GM06990 (cell line): Measurements from ENCODE around the gene CYB561D2.

ENCODE experiments used
- DNase-seq: peaks from one replicate; pipeline ENCODE4 v3.0.0-alpha.2; 2011; ENCODE audit not compliant: insufficient read length; ENCODE audit errors: extremely low read depth
- H3K27me3 ChIP-seq: replicated peaks from 2 replicates; pipeline ENCODE4 v1.6.0; 2011; ENCODE audit warnings: low read length; ENCODE audit not compliant: control insufficient read depth, insufficient read depth
- H3K36me3 ChIP-seq: 2 replicates; pipeline ENCODE4 v1.5.1; 2011; ENCODE audit warnings: low read length; ENCODE audit not compliant: control insufficient read depth, insufficient read depth
- H3K4me3 ChIP-seq: replicated peaks from 2 replicates; pipeline ENCODE4 v1.5.1; 2011; ENCODE audit warnings: low read depth, mild to moderate bottlenecking, control low read depth, low read length
- CTCF ChIP-seq: IDR thresholded peaks from 2 replicates; pipeline ENCODE4 v1.5.1; 2011; ENCODE audit warnings: low read length, control low read depth, mild to moderate bottlenecking, inconsistent platforms; ENCODE audit not compliant: insufficient read depth, poor library complexity, severe bottlenecking

The CYB561D2 gene

GRCh38 chr3:50395070-50395860, 44.6 kb downstream of the CYB561D2 start:
- Histone ChIP-seq H3K36me3 (no peaks in the 10 kb centered on the region), H3K27me3 (no peaks in the 10 kb centered on the region; the same call in none of the 2 replicates), H3K4me3 (no peak overlapping the region)
- no peak for DNase-seq
- TF ChIP-seq CTCF = no peak

DNA sequence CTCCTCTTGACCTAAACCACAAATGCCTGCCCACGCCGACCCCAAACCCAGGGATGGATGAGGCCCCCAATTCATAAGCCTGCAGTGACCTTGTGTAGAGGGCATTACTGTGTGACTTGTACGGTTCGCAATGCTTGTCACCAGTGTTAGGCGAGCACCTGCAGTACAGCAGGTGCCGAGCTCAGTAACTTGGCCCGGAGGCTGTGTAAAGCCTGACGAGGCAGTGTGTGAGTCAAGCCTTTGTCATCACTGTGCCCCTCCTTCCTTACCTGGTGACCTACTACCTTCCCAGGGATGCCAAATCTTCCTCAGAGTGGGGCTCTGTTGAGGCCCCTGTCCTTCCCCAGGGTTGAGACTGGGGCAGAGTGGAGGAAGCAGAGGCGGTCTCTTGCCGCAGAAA, 45.8 kb downstream of the CYB561D2 start:
- no peak for DNase-seq
- no peak for TF ChIP-seq CTCF
- no peaks in the 10 kb centered on the region; the same call in 1 of the 2 replicates for H3K27me3 ChIP-seq
- H3K4me3 ChIP-seq = no peak overlapping the region
- no peaks in the 10 kb centered on the region for H3K36me3 ChIP-seq

- no peak for DNase-seq
- TF ChIP-seq CTCF = no peak
- no peaks in the 10 kb centered on the region; the same call in 1 of the 2 replicates for H3K27me3 ChIP-seq
- H3K4me3 ChIP-seq = no peak overlapping the region
- no peaks in the 10 kb centered on the region for H3K36me3 ChIP-seq
Measured at GRCh38 chr3:50401978-50402595, 51.4 kb downstream of the CYB561D2 start.
